CMK (cell line): ENCODE measurements around the gene SLC19A1.
"Not testable (repeated sequence)": the region's sequence is repeated elsewhere in the genome, so short reads cannot be mapped to it uniquely, and the experiment has no call there.

Experiments
- DNase-seq: peaks from one replicate; pipeline ENCODE4 v3.0.0-alpha.2; 2010; ENCODE audit warnings: low read depth

SLC19A1 gene

GRCh38 chr21:45505416-45506021 lies 36.7 kb downstream of the SLC19A1 start:
- DNase-seq: no peak

GRCh38 chr21:45504516-45505415 lies 37.5 kb downstream of the SLC19A1 start:
- no peak for DNase-seq

DNA sequence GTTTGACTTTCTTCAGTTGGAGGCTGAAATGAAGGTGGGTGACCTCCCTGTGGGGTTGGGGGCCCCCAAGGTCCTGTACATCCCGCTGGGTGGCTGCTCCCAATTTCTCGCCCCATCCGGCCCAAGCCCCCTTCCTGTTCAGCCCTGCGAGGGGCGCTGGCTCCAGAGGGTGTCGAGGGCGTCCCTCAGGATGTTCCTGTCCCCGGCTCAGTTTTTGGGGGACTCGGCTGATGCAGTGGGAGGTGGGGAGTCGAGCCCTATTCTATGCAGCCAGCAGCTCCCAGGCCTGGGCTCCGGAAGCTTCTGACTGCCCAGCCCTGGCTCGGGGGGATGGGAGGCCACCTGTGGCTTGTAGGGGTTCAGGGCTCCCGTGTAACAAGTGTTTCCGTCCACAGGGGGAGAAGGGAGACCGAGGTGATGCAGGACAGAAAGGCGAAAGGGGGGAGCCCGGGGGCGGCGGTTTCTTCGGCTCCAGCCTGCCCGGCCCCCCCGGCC lies 38.2 kb downstream of the SLC19A1 start:
- no peak for DNase-seq

- not testable (repeated sequence) for DNase-seq
Measured at GRCh38 chr21:45503226-45503625, 39.0 kb downstream of the SLC19A1 start.

DNA sequence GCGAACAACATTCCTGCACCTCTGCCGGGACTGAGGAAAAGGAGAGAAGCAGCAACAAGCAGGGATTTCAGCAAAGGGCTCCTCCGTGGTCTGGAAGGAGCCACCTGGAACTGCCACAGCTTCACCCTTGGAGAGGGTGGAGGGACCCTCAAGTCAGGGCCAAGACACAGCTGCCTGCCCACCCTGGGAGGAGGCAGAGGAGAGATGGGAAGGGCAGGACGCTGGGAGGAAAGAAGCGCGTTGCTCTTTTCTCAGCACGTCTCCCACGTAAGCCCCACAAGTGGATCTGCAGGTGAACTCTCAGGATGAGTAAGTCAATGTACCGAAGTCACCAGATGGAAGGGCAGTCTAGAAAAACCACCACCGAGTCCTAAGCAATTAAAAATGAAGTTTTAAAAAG lies 39.6 kb downstream of the SLC19A1 start:
- DNase-seq: no peak

GRCh38 chr21:45502006-45502345 lies 40.3 kb downstream of the SLC19A1 start:
- no peak for DNase-seq

GRCh38 chr21:45501081-45502005 lies 40.9 kb downstream of the SLC19A1 start:
- not testable (repeated sequence) for DNase-seq

DNA sequence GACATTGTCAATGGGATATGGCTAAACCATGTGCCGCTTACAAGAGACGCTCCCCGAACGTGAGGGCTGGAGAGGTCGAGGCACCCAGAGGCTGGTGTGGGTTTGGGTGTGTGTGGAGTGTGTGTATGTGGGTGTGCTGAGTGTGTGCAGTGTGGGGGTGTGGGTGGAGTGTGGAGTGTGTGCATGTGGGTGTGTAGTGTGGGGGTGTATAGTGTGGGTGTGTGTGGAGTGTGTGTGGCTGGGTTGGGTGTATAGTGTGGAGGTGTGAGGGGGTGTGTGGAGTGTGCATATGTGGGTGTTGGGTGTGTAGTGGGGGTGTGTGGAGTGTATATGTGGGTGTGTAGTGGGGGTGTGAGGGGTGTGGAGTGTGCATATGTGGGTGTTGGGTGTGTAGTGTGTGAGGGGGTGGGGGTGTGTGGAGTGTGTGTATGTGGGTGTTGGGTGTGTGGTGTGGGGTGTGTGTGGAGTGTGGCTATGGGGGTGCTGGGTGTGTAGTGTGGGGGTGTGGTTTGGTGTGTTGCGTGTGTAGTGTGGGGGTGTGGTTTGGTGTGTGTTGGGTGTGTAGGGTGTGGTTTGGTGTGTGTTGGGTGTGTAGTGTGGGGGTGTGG lies 42.2 kb downstream of the SLC19A1 start:
- no peak for DNase-seq

GRCh38 chr21:45499201-45499750 lies 43.0 kb downstream of the SLC19A1 start:
- no peak for DNase-seq

DNA sequence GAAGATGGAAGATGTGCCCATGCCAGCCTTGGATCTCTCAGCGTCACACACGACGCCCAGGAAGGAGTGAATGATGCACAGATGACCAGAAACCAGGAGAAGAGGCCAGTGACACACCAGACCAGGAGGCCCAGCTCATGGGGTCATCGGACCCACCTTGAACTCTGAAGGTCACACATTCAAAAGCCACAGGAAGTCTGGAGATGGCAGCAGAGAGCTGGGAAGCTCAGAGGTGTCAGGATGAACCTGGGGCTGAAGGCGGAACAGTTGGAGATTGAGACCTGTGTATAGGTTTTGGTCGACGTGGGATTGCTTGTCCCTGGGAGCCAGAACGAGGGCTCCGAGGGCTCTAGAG lies 43.6 kb downstream of the SLC19A1 start:
- DNase-seq: no peak

DNA sequence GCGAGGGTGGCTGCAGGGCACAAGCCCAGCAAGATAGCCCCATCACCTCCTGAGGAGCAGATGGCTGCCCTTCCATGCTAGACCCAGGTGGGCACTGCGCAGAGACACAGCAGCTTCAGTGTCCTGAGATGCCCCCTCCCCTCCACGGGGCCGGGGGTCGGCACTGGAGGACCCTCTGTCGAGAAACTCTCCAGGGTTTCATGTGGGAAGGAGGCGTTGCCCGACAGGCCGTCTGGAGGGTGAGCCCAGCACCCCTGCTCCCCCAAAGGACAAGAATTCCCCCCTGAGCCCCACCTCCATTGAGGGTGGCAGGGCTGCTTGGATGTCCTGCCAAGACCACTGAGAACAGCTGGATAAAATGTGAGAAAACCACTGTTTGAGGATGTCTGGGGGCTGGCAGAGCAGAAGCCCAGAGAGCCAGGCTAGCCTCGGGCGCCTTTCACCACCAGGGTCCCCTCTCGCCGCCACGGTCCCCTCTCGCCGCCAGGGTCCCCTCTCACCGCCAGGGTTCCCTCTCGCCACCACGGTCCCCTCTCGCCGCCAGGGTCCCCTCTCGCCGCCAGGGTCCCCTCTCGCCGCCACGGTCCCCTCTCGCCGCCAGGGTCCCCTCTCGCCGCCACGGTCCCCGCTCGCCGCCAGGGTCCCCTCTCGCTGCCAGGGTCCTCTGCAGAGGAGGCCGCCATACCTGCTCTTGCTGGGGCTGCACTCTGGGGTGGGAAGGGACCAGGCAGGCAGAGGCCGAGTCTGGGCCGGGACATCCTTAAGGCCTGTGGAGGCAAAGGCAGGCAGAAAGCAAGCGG lies 44.2 kb downstream of the SLC19A1 start:
- DNase-seq: no peak

GRCh38 chr21:45496968-45497845 lies 45.0 kb downstream of the SLC19A1 start:
- DNase-seq: no peak

- DNase-seq: no peak
Measured at GRCh38 chr21:45496151-45496967, 45.9 kb downstream of the SLC19A1 start.

DNA sequence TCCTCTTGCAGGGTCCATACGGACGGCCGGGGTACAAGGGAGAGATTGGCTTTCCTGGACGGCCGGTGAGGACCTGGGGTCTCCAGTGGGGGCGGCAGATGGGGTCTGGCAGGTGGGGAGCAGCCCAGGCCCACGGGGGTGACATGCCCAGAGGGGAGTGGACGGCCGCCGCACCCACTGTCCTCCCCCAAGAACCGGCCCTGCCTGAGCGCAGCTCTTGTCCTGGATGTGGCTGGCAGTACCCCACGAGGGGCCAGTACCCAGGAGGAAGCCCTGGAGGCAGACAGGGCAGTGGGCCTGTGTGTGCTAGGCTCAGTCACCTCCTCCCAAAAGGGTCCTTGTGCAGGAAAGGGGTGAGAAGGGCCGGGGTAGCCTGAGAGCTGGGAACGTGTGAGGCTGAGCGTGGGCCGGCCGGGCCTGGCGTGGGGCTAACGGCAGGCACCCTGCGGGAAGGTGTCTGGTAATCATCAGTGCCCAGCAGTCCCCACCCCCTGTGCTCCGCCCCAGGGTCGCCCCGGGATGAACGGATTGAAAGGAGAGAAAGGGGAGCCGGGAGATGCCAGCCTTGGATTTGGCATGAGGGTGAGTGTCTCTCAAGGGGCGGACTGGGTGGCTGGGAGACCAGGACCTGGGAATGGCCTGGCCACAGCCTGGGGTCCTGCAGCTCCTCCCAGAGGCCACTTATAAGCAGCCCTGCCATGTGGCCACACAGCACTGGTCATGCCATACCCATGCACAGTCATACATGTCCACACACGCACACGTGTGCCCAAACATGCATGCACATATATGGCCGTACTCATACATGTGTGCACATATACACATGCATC lies 47.2 kb downstream of the SLC19A1 start:
- no peak for DNase-seq

DNA sequence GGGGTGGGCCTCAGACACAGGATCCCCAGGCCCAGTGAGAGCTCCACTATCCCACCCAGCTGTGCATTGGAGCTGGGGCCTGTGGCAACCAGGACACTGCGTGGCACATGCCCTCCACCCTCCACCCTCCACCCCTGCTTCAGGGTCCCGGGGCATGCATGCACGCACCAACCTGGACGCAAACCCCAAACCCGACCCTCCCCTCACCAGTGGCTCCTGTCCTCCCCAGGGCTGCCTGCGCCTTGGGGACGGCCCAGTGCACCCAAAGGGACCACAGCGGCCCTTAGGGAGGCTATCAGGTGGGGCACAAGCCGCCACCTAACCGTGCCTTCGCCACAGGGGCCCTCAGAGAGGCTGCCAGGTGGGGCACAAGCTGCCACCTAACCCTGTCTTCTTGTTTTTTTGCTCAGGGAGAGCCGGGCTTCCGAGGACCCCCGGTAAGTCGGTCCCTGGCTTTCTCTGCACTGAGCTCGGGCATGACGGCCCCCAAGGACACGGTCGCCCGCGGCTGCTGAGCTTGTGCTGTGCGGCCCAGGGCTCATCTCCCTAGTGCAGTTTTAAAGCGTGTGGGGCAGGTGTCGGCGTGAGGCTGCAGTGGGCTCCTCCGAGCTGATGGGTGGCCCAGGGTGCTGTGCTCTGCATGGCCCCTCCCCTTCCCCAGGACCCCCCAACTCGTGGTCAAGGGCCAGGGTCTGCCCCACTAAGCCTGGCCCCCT lies 47.9 kb downstream of the SLC19A1 start:
- DNase-seq: no peak

DNA sequence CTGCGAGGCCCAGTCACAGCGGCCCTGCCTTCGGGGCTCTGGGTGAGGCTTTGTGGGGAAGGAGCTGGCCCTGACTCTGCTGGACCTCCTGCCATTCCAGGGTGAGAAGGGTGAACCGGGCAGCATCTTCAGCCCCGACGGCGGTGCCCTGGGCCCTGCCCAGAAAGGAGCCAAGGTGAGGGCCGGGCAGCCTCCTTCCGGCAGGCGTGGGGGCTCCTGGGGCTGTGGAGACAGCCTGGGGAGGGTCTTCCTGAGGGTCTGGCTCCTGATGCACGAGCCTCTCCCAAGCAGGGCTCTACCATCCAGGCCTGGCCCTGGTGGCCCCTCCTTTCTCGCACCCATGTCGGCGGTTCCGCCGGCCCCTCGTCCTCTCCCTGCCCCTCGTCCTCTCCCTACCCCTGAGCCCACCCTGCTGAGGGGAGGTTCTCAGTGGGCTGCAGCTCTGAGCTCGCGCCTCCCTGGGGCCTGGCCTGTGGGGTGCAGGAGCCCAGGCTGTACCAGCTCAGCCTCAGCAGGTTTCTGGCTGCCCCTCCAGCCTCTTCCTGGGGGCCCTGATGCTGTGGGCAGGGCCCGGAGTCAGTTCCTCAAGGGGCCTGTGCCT lies 48.7 kb downstream of the SLC19A1 start:
- DNase-seq: no peak

DNA sequence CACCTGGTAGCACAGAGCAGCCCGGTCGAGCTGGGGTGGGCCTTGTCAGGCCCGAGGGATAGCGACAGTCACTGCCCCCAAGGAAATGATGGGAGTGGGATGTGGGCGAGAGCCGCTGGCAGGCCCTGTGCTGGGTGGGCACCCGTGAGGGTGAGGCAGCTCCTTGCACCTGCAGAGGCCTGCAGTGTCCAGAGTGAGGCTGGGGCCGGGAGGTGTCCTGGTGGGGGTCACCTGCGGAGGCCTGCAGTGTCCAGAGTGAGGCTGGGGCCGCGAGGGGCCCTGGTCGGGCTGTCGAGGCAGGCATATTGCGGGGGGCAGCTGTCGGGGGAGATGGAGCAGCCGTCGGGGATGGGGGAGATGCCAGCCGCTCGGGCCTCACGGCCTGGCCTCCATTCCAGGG lies 49.5 kb downstream of the SLC19A1 start:
- DNase-seq: no peak
